ENCODE results near the gene LYZL2.
"Not testable (repeated sequence)": the region's sequence is repeated elsewhere in the genome, so short reads cannot be mapped to it uniquely, and the experiment has no call there.

Gene LYZL2

GRCh38 chr10:30600005-30600404, 29.5 kb downstream of the LYZL2 start:
- no peak overlapping the region for H3K4me3 ChIP-seq (ENCODE audit: low read depth, low read length)
- TF ChIP-seq CTCF (IDR thresholded peaks at IDR 0.05; ENCODE audit: borderline replicate concordance, insufficient read depth, low read depth, low read length) = no peak

GRCh38 chr10:30598105-30598776, 31.3 kb downstream of the LYZL2 start:
- H3K4me3 ChIP-seq (ENCODE audit: low read depth, low read length) = no peak overlapping the region
- TF ChIP-seq CTCF (IDR thresholded peaks at IDR 0.05; ENCODE audit: borderline replicate concordance, insufficient read depth, low read depth, low read length) = no peak

- not testable (repeated sequence) for H3K4me3 ChIP-seq (ENCODE audit: low read depth, low read length)
Observed at GRCh38 chr10:30597433-30597824, 32.1 kb downstream of the LYZL2 start.

GRCh38 chr10:30596493-30597432, 32.8 kb downstream of the LYZL2 start:
- not testable (repeated sequence) for H3K4me3 ChIP-seq (ENCODE audit: low read depth, low read length)

GRCh38 chr10:30596013-30596412, 33.5 kb downstream of the LYZL2 start:
- no peak for TF ChIP-seq CTCF (IDR thresholded peaks at IDR 0.05; ENCODE audit: borderline replicate concordance, insufficient read depth, low read depth, low read length)
- no peak overlapping the region for H3K4me3 ChIP-seq (ENCODE audit: low read depth, low read length)

- H3K4me3 ChIP-seq (ENCODE audit: low read depth, low read length) = no peak overlapping the region
- TF ChIP-seq CTCF (IDR thresholded peaks at IDR 0.05; ENCODE audit: borderline replicate concordance, insufficient read depth, low read depth, low read length) = no peak
Observed at GRCh38 chr10:30594077-30594476, 35.5 kb downstream of the LYZL2 start.

GRCh38 chr10:30592770-30593169, 36.8 kb downstream of the LYZL2 start:
- not testable (repeated sequence) for H3K4me3 ChIP-seq (ENCODE audit: low read depth, low read length)

- TF ChIP-seq CTCF (IDR thresholded peaks at IDR 0.05; ENCODE audit: borderline replicate concordance, insufficient read depth, low read depth, low read length) = peak; percentile 62; the same call in 1 of the 2 replicates
- no peak overlapping the region for H3K4me3 ChIP-seq (ENCODE audit: low read depth, low read length)
Observed at GRCh38 chr10:30591249-30591670, 38.3 kb downstream of the LYZL2 start.
